ENCODE results near the gene ACP2.

ACP2 gene

DNA sequence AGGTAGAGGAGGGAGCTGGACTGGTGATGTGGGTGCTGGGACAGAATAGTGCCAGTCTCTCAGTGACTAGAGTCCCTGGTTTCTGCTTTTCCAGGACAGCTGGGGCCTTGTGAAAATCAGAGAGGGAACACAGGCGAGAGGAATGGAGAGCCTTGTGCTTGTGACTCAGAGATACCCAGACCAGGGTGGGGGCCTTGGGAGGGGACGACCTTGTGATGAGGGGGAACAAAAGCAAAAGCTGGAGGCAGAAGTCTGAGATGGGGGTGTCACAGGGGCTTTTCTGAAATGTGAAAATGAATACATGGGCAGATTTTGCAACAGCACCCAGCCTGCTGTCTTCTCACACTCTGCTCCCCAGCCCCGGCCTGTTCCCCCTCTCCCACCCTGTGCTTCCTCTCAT is 5.8 kb upstream of the ACP2 start:
- DNase-seq (ENCODE audit: low read depth): no peak
- no peak for TF ChIP-seq CTCF (IDR thresholded peaks at IDR 0.05; ENCODE audit: low read depth, low read length, missing control alignments)
- in situ Hi-C loops (cut with HindIII; ENCODE audit: low sequenced_read_pairs): no loop called here
- H3K4me3 ChIP-seq (ENCODE audit: low read depth, low read length): no peak overlapping the region

DNA sequence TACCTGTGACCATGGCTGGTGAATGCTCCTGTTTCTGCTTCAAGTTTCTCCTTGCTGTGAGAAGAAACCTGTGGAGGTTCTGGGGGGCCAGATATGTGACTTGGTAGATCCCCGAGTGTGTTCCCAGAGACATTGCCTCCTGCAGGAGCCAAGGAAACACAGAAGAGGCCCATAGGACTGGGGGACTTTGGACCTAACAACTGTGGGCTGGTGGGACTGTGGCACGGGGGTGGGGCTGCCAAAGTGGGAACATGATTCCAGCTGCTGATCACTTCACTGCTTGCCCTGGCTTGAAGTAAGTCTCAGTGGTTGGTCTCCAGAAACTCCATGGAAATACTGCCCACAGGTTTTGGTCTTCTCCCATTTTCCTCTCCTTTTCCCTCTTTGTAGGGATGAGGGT is 5.0 kb upstream of the ACP2 start:
- no peak overlapping the region for H3K4me3 ChIP-seq (ENCODE audit: low read depth, low read length)
- in situ Hi-C loops (cut with HindIII; ENCODE audit: low sequenced_read_pairs): no loop called here
- DNase-seq (ENCODE audit: low read depth): no peak
- no peak for TF ChIP-seq CTCF (IDR thresholded peaks at IDR 0.05; ENCODE audit: low read depth, low read length, missing control alignments)

DNA sequence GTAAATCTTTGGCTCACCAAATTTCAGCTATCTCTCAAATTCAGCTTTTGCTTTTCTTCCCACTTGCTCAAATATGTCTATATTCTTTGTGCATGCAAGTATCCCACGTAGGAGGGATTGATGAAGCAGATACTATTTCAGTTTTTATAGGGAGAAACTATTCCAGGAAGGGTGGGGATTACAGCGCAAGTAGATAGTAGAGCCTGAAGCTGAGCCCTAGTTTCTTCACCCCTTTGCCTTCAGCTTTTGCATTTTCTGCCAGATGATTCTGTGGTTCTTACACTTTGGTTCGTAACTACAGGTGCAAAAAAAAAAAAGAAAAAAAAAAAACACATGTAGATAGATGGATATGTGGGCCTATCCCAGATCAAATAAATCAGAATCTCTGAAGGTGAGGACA is 3.1 kb upstream of the ACP2 start:
- TF ChIP-seq CTCF (IDR thresholded peaks at IDR 0.05; ENCODE audit: low read depth, low read length, missing control alignments): no peak
- H3K4me3 ChIP-seq (ENCODE audit: low read depth, low read length): no peak overlapping the region
- in situ Hi-C loops (cut with HindIII; ENCODE audit: low sequenced_read_pairs): no loop called here
- no peak for DNase-seq (ENCODE audit: low read depth)

DNA sequence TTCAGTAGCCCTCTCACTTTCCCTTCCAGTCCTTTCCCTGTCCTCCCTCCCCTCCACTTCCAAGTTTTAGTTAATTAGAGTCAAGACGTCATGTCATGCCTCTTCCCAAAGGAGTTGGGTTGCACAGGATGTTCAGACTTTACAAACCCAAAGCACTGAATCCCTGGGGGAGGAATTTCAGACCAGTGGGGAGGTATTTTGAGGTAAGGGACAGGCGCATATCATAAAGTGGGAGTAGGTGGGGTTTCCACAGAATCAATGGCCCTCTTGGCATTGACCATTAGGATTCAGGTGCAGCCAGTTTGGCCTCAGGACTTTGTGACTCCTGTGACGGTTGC is 733 bp upstream of the ACP2 start:
- H3K4me3 ChIP-seq (ENCODE audit: low read depth, low read length): peak overlapping the region; percentile 83
- TF ChIP-seq CTCF (IDR thresholded peaks at IDR 0.05; ENCODE audit: low read depth, low read length, missing control alignments): no peak
- DNase-seq (ENCODE audit: low read depth): no peak
- in situ Hi-C loops (cut with HindIII; ENCODE audit: low sequenced_read_pairs): no loop called here

DNA sequence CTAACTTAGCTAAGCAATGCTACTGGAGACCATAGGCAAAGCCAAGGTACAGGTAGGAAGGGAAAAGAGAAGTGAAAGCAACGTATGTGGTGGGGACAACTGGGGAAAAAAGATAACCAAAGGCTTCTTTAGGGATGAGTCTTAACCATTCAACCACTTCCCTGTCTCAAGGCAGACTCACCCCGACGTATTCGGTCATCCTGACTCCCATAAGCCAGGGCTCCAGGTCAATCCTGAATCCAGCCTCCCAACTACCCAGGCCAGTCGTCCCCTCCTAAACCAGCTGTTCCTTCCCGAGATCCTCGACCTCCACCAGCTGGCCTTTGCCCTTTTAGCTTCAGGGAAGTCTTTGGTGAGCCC is 330 bp downstream of the ACP2 start:
- DNase-seq (ENCODE audit: low read depth): no peak
- in situ Hi-C loops (cut with HindIII; ENCODE audit: low sequenced_read_pairs): no loop called here
- peak overlapping the region; percentile 83 for H3K4me3 ChIP-seq (ENCODE audit: low read depth, low read length)

DNA sequence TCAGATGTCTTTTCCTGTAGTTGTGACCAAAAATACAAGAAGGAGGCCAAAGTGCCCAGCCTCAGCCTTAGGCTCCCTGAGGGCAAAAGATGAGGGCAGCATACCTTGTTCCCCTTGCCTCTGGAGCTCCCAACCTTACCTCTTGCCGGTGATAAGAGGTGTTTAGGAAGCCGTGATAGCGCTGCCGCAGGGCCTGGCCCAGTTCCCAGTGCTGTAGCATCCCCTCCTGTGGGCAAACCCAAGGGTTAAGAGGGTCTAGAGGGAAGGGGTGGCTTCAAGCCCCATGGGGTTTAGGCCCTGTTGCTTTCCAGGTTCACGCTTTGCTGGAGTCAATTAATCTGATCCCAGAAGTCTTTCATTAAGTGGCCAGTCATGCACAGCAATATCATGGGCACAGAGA is 1.1 kb downstream of the ACP2 start:
- DNase-seq (ENCODE audit: low read depth): no peak
- in situ Hi-C loops (cut with HindIII; ENCODE audit: low sequenced_read_pairs): no loop called here
- no peak for TF ChIP-seq CTCF (IDR thresholded peaks at IDR 0.05; ENCODE audit: low read depth, low read length, missing control alignments)
- H3K4me3 ChIP-seq (ENCODE audit: low read depth, low read length): peak overlapping the region; percentile 83

More for the DNA sequence above, 330 bp downstream of the ACP2 start:
- no peak for TF ChIP-seq CTCF (IDR thresholded peaks at IDR 0.05; ENCODE audit: low read depth, low read length, missing control alignments)
